Activated T-helper 17 cell treated with anti-CD3 and anti-CD28 coated beads, Interleukin-2, amount 50 U/mL, for 72 hours (primary cell): ENCODE data around the gene AFAP1L2. TPM values are rescaled to one million over a fixed set of nuclear protein-coding genes. Genes with fewer than 3 reads are reported as not detected.

Source experiments
- ATAC-seq: fragments of 150-1000 bp; cut with Tn5 transposase; replicated peaks from 2 replicates; pipeline ENCODE4 v1.10.0; 2021; ENCODE audit warnings: mild to moderate bottlenecking, moderate library complexity
- H3K27ac Mint-ChIP-seq: one replicate; pipeline ENCODE4 v1.8.0; 2022; ENCODE audit warnings: mixed read lengths
- H3K27me3 Mint-ChIP-seq: one replicate; pipeline ENCODE4 v1.8.0; 2022; ENCODE audit warnings: mixed read lengths
- H3K36me3 Mint-ChIP-seq: one replicate; pipeline ENCODE4 v1.8.0; 2022; ENCODE audit warnings: low read depth, mild to moderate bottlenecking, mixed read lengths
- H3K4me1 Mint-ChIP-seq: one replicate; pipeline ENCODE4 v1.8.0; 2022; ENCODE audit warnings: mixed read lengths
- H3K4me3 Mint-ChIP-seq: one replicate; pipeline ENCODE4 v1.8.0; 2022; ENCODE audit warnings: mild to moderate bottlenecking, mixed read lengths
- H3K9me3 Mint-ChIP-seq: one replicate; pipeline ENCODE4 v1.8.0; 2022; ENCODE audit warnings: mixed read lengths
- total RNA-seq, 2 donors: library from RNA; stranded (reverse); gene quantifications; one replicate each; pipeline ENCODE4 v1.2.3, GENCODE V29; 2022

The AFAP1L2 gene
- total RNA-seq, 2 donors from 2014 or later = 1.1 to 1.7 TPM

GRCh38 chr10:114400091-114400490 lies 4.2 kb downstream of the AFAP1L2 start:
- Mint-ChIP-seq H3K4me1 (no peaks in the 10 kb centered on the region), H3K4me3 (no peak overlapping the region), H3K9me3 (no peaks in the 10 kb centered on the region), H3K27ac (no peak overlapping the region), H3K36me3 (no peaks in the 10 kb centered on the region), H3K27me3 (peaks cover 66% of the 10 kb centered on the region)
- ATAC-seq = no peak

- no peaks in the 10 kb centered on the region for H3K36me3 Mint-ChIP-seq
- no peaks in the 10 kb centered on the region for H3K4me1 Mint-ChIP-seq
- no peak for ATAC-seq
- peaks cover 68% of the 10 kb centered on the region for H3K27me3 Mint-ChIP-seq
- no peak overlapping the region for H3K27ac Mint-ChIP-seq
- no peaks in the 10 kb centered on the region for H3K9me3 Mint-ChIP-seq
- no peak overlapping the region for H3K4me3 Mint-ChIP-seq
These were observed 4.7 kb downstream of the AFAP1L2 start for GRCh38 chr10:114399576-114399975.

- Mint-ChIP-seq H3K27me3 (peaks cover 74% of the 10 kb centered on the region), H3K27ac (no peak overlapping the region), H3K36me3 (no peaks in the 10 kb centered on the region), H3K4me1 (no peaks in the 10 kb centered on the region), H3K4me3 (no peak overlapping the region), H3K9me3 (no peaks in the 10 kb centered on the region)
- ATAC-seq = no peak
These were observed 5.5 kb downstream of the AFAP1L2 start for GRCh38 chr10:114398587-114399331.

GRCh38 chr10:114397651-114398145 lies 6.6 kb downstream of the AFAP1L2 start:
- no peaks in the 10 kb centered on the region for H3K9me3 Mint-ChIP-seq
- ATAC-seq = no peak
- H3K4me3 Mint-ChIP-seq = no peak overlapping the region
- H3K4me1 Mint-ChIP-seq = no peaks in the 10 kb centered on the region
- H3K36me3 Mint-ChIP-seq = no peaks in the 10 kb centered on the region
- peaks cover 74% of the 10 kb centered on the region for H3K27me3 Mint-ChIP-seq
- H3K27ac Mint-ChIP-seq = no peak overlapping the region

DNA sequence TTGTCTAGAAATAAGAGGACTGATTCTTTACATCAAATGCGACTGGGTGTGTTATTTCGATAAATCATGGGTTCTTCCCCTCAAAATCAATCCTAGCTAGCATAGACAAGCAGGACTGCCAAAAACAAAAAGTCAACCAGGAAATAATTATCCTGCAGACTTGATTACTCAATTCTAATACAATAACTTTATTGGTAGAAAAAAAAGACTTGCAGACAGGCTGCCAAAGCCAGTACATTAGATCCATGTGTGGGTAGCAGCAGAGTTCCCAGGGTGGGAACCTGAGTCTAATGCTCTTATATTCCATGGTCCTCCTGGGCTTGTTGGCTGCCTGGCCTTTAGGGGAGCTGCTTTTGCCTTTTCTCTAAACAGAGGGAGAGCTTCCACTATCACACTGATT lies 7.8 kb downstream of the AFAP1L2 start:
- peaks cover 61% of the 10 kb centered on the region for H3K27me3 Mint-ChIP-seq
- no peak for ATAC-seq

GRCh38 chr10:114395366-114396022 lies 8.8 kb downstream of the AFAP1L2 start:
- no peaks in the 10 kb centered on the region for H3K9me3 Mint-ChIP-seq
- H3K27me3 Mint-ChIP-seq = peaks cover 52% of the 10 kb centered on the region
- H3K4me1 Mint-ChIP-seq = no peaks in the 10 kb centered on the region
- no peak overlapping the region for H3K4me3 Mint-ChIP-seq
- H3K36me3 Mint-ChIP-seq = no peaks in the 10 kb centered on the region
- no peak for ATAC-seq
- no peak overlapping the region for H3K27ac Mint-ChIP-seq

More for the DNA sequence above, 7.8 kb downstream of the AFAP1L2 start:
- no peak overlapping the region for H3K27ac Mint-ChIP-seq
- H3K36me3 Mint-ChIP-seq = no peaks in the 10 kb centered on the region
- H3K4me1 Mint-ChIP-seq = no peaks in the 10 kb centered on the region
- H3K9me3 Mint-ChIP-seq = no peaks in the 10 kb centered on the region
- no peak overlapping the region for H3K4me3 Mint-ChIP-seq

DNA sequence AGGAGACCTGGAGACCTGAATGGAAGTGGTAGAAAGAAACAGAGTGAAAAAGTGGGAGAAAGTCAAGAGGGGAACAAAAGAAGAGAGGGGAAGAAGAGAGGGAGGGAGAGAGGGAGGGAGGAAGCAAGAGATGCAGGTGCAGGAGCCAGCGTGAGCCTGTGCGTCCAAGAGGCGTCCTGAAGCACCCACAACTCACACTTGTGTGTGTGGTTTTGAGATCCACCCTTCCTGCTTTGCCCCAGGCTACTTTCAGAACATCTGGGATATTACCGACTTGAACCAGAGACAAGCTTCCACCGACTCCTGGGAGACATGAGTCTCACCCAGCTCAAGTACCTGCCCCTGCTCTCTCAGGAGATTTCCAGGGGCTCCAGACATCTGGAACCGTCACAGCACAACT lies 9.8 kb downstream of the AFAP1L2 start:
- no peaks in the 10 kb centered on the region for H3K36me3 Mint-ChIP-seq
- peaks cover 50% of the 10 kb centered on the region for H3K27me3 Mint-ChIP-seq
- no peaks in the 10 kb centered on the region for H3K4me1 Mint-ChIP-seq
- no peaks in the 10 kb centered on the region for H3K9me3 Mint-ChIP-seq
- H3K4me3 Mint-ChIP-seq = no peak overlapping the region
- H3K27ac Mint-ChIP-seq = no peak overlapping the region
- no peak for ATAC-seq

GRCh38 chr10:114393886-114394285 lies 10.4 kb downstream of the AFAP1L2 start:
- ATAC-seq = no peak
- H3K27ac Mint-ChIP-seq = no peak overlapping the region
- H3K4me1 Mint-ChIP-seq = no peaks in the 10 kb centered on the region
- no peaks in the 10 kb centered on the region for H3K9me3 Mint-ChIP-seq
- H3K4me3 Mint-ChIP-seq = no peak overlapping the region
- peaks cover 46% of the 10 kb centered on the region for H3K27me3 Mint-ChIP-seq
- no peaks in the 10 kb centered on the region for H3K36me3 Mint-ChIP-seq

- no peak overlapping the region for H3K4me3 Mint-ChIP-seq
- H3K4me1 Mint-ChIP-seq = peaks cover 2% of the 10 kb centered on the region
- ATAC-seq = no peak
- no peak overlapping the region for H3K27ac Mint-ChIP-seq
- no peaks in the 10 kb centered on the region for H3K36me3 Mint-ChIP-seq
- H3K9me3 Mint-ChIP-seq = no peaks in the 10 kb centered on the region
- H3K27me3 Mint-ChIP-seq = peaks cover 46% of the 10 kb centered on the region
These were observed 10.8 kb downstream of the AFAP1L2 start for GRCh38 chr10:114393482-114393881.

GRCh38 chr10:114392112-114392835 lies 12.0 kb downstream of the AFAP1L2 start:
- Mint-ChIP-seq H3K27ac (no peak overlapping the region), H3K36me3 (no peaks in the 10 kb centered on the region), H3K9me3 (no peaks in the 10 kb centered on the region), H3K27me3 (peaks cover 50% of the 10 kb centered on the region), H3K4me1 (peaks cover 7% of the 10 kb centered on the region), H3K4me3 (no peak overlapping the region)
- no peak for ATAC-seq

- no peak overlapping the region for H3K27ac Mint-ChIP-seq
- H3K9me3 Mint-ChIP-seq = no peaks in the 10 kb centered on the region
- H3K4me3 Mint-ChIP-seq = no peak overlapping the region
- no peak for ATAC-seq
- peaks cover 44% of the 10 kb centered on the region for H3K27me3 Mint-ChIP-seq
- H3K4me1 Mint-ChIP-seq = peaks cover 7% of the 10 kb centered on the region
- H3K36me3 Mint-ChIP-seq = no peaks in the 10 kb centered on the region
These were observed 12.7 kb downstream of the AFAP1L2 start for GRCh38 chr10:114391599-114391998.

- no peak overlapping the region for H3K4me3 Mint-ChIP-seq
- H3K27me3 Mint-ChIP-seq = peaks cover 25% of the 10 kb centered on the region
- H3K36me3 Mint-ChIP-seq = no peaks in the 10 kb centered on the region
- H3K4me1 Mint-ChIP-seq = peaks cover 7% of the 10 kb centered on the region
- ATAC-seq = no peak
- H3K9me3 Mint-ChIP-seq = no peaks in the 10 kb centered on the region
- H3K27ac Mint-ChIP-seq = no peak overlapping the region
These were observed 14.9 kb downstream of the AFAP1L2 start for GRCh38 chr10:114389426-114389825.

- Mint-ChIP-seq H3K27me3 (peaks cover 15% of the 10 kb centered on the region), H3K36me3 (no peaks in the 10 kb centered on the region), H3K4me3 (no peak overlapping the region), H3K9me3 (no peaks in the 10 kb centered on the region), H3K27ac (peak overlapping the region; percentile 28), H3K4me1 (peaks cover 7% of the 10 kb centered on the region)
- ATAC-seq = peak; percentile 84
These were observed 16.0 kb downstream of the AFAP1L2 start for GRCh38 chr10:114388275-114388674.

GRCh38 chr10:114387784-114388183 lies 16.5 kb downstream of the AFAP1L2 start:
- ATAC-seq = no peak
- H3K4me1 Mint-ChIP-seq = peaks cover 7% of the 10 kb centered on the region
- peaks cover 13% of the 10 kb centered on the region for H3K27me3 Mint-ChIP-seq
- H3K27ac Mint-ChIP-seq = no peak overlapping the region
- no peaks in the 10 kb centered on the region for H3K9me3 Mint-ChIP-seq
- no peaks in the 10 kb centered on the region for H3K36me3 Mint-ChIP-seq
- no peak overlapping the region for H3K4me3 Mint-ChIP-seq
